COR-L47 (cell line): ENCODE measurements around the gene R3HDM2.
"Not testable (repeated sequence)": the region's sequence is repeated elsewhere in the genome, so short reads cannot be mapped to it uniquely, and the experiment has no call there.

Source experiments
- DNase-seq: peaks from one replicate; lab custom pipeline; 2025; lab: John Stamatoyannopoulos, UW

The R3HDM2 gene

DNA sequence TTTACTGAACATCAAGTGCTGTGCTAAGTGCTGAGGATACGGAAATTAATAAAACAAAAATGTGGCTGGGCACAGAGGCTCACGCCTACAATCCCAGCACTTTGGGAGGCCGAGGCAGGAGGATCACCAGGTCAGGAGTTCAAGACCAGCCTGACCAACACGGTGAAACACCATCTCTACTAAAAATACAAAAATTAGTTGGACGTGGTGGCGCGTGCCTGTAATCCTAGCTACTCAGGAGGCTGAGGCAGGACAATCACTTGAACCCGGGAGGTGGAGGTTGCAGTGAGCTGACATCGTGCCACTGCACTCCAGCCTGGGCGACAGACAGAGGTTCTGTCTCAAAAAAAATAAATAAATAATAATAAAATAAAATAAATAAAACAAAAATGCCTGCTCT lies 3.9 kb downstream of the R3HDM2 start:
- DNase-seq, result not testable (repeated sequence)

DNA sequence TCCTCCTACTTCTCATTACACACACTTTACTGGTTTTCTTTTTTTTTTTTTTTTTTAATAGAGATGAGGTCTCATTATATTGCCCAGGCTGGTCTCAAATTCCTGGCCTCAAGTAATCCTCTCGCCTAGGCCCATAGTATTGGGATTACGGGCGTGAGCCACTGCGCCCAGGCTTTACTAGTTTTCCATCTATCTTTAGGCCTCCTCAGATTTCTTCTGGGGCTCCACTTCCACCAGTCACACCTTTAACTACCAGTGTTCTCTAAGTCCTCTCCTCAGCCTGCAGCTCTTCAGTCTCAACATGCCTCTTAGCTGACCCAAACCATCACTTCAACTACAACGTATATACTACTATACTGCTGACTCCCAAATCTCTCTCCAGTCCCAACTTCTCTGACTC lies 10.4 kb downstream of the R3HDM2 start:
- no peak for DNase-seq

DNA sequence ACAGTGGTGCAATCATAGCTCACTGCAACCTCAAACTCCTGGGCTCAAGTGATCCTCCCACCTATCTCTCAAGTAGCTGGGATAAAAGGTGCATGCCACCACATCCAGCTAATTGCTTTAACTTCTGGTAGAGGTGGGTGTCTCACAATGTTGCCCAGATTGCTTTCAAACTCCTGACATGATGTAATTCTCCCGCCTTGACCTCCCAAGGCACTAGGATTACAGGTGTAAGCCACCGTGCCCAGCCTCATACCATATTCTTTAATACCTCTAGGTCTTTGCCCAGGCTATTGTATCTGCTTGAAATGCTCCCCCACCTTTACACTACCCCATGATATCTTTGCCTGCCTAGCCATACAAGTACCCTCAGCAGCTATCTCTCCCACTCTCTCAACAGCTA lies 11.3 kb downstream of the R3HDM2 start:
- no peak for DNase-seq

DNA sequence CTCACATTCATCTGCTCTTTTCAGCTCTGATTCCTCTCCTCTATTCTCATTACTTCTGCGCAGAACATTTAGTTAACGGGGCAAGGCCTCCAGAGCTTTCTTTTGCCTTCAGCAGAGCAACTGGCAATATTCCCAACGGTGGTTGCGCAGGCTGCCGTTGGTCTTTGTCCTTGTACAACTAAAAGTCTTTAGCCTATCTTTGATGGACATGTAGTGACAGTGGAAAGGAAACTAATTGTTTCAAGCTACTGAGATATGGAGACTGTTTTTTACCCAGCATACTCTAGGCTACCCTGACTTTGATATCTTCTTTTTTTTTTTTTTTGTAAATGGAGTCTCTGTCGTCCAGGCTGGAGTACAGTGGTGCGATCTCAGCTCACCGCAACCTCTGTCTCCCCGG lies 12.6 kb downstream of the R3HDM2 start:
- no peak for DNase-seq

DNA sequence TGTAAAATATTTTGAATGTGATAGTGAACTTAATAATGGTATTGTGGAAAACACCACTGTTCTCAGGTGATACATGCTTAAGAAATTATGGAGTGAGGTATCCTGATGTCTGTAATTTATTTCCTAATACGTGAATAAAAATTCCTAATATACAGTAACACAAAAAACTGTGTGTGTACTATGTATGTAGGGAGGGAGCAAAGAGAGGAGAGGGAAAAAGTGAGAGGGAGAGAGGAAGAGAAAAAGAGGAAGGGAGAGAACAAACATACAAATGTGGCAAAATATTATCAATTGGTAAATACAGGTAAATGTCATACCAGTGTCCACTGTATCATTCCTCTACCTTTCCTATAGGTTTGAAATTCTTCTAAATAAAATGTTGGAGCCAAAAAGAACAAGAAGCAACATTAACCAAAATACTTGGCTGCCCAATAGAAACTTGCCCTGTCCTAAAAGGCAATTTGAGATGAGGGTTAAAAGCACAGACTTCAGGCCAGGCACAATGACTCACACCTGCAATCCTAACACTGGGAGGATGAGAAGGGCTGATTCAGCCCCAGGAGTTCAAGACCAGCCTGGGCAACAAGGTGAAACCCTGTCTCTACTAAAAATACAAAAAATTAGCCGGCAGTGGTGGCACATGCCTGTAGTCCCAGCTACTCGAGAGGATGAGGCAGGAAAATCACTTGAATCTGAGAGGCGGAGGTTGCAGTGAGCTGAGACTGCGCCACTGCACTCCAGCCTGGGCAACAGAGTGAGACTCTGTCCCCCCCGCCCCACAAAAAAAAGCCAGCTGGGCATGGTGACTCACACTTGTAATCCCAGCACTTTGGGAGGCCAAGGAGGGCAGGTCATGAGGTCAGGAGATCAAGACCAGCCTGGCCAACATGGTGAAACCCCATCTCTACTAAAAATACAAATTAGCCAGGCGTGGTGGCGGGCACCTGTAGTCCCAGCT lies 14.5 kb downstream of the R3HDM2 start:
- no peak for DNase-seq

DNA sequence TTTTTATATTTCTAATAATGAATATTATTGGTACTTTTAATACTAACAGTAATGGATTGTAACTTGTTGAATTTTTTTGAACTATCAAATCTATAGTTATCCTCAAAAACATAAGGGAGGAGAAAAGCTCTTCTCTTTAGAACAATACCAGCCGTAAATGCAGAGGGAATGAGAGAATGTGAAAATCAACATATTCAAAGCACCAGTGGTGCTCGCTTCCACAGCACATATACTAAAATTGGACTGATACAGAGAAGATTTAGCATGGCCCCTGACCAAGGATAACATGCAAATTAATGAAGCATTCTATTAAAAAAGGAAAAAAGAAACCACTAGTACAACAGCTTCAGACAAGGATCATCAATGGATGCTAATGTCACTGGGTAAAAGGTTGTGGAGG lies 15.8 kb downstream of the R3HDM2 start:
- DNase-seq, result no peak

DNA sequence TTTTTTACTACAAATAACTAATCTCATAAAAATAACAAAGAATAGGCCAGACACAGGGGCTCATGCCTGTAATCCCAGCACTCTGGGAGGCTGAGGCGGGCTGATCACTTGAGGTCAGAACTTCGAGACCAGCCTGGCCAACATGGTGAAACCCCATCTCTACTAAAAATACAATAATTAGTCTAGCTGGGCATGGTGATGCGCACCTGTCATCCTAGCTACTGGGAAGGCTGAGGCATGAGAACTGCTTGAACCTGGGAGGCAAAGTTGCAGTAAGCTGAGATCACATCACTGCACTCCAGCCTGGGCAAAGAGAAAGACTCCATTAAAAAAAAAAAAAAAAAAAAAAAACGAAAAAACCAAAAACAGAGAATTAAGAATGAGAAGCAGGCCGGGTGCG lies 16.7 kb downstream of the R3HDM2 start:
- DNase-seq, result not testable (repeated sequence)

DNA sequence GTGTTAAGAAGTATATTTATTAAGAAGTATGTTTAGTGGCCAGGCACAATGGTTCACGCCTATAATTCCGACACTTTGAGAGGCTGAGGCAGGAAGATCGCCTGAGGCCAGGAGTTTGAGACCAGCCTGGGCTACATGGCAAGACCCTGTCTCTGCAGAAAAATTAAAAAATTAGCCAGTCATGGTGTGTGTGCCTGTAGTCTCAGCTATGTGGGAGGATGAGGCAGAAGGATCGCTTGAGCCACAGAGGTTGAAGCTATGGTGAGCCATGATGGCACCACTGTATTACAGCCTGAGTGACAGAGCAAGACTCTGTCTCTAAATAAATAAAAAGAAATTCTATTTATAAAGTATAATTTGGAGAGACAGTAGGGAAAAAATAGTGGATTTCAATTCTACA lies 20.3 kb downstream of the R3HDM2 start:
- no peak for DNase-seq

DNA sequence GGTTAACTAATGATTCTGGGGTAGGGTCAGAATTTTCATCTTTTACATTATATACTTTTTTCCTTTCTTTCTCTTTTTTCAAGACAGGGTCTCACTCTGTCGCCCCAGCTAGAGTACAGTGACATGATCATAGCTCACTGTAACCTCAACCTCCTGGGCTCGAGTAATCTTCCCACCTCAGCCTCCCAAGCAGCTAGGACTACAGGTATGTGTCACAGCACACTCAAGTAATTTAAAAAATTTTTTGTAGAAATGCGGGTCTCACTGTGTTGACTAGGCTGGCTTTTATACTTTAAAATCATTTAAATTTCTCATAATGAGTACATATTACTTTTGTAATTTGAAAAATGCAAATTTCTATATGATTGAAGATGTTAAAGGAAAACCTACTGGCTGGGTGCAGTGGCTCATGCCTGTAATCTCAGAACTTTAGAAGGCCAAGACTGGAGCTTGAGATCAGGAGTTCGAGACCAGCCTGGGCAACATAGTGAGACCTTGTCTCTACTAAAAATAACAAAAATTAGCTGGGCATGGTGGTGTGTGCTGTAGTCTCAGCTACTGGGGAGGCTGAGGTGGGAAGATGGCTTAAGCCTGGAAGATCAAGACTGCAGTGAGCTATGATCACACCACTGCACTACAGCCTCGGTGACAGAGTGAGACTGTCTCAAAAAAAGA lies 25.7 kb downstream of the R3HDM2 start:
- DNase-seq, result no peak

DNA sequence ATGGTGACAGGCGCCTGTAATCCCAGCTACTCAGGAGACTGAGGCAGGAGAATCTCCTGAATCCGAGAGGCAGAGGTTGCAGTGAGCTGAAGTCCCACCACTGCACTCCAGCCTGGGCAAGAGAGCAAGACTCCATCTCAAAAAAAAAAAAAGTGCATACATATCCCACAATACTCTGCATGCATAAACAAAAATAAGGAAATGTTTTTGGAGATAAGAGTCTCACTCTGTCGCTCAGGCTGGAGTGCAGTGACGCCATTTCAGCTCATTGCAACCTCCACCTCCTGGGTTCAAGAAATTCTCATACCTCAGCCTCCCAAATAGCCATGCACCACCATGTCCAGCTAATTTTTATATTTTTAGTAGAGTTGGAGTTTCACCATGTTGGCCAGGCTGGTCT lies 28.7 kb downstream of the R3HDM2 start:
- not testable (repeated sequence) for DNase-seq

DNA sequence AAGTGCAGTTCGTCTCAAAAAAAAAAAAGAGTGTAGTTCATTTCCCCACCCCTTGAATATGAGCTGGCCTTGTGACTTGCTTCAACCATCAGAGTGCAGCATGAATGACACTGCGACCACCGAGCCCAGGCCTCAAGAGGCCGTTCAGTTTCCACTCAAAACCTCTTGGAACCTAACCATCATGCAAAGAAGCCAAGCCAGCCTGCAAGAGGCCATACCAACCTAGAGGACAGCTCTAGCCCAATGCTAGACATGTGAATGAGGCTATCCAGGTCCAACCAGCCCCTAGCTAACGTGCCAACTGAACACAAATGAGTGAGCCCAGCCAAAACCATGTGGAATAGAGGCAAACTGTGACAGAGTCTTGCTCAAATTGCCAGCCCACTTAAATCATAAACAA lies 29.7 kb downstream of the R3HDM2 start:
- DNase-seq, result no peak

DNA sequence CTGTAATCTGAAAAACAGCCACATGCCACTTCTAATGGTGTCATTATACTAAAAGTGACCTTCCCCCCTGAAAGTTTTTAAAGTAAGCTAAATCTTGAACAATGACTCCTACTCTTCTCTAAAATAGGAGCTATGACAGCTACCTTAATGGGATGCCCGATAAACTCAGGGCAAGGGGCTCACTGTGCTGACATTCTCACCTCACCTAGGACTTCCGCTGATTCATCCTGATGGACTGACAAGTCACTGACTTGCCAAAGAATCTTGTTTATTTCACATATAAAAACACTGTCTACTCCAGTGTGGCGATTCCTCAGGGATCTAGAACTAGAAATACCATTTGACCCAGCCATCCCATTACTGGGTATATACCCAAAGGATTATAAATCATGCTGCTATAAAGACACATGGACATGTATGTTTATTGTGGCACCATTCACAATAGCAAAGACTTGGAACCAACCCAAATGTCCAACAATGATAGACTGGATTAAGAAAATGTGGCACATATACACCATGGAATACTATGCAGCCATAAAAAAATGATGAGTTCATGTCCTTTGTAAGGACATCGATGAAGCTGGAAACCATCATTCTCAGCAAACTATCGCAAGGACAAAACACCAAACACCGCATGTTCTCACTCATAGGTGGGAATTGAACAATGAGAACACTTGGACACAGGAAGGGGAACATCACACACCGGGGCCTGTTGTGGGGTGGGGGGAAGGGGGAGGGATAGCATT lies 31.0 kb downstream of the R3HDM2 start:
- DNase-seq, result not testable (repeated sequence)

DNA sequence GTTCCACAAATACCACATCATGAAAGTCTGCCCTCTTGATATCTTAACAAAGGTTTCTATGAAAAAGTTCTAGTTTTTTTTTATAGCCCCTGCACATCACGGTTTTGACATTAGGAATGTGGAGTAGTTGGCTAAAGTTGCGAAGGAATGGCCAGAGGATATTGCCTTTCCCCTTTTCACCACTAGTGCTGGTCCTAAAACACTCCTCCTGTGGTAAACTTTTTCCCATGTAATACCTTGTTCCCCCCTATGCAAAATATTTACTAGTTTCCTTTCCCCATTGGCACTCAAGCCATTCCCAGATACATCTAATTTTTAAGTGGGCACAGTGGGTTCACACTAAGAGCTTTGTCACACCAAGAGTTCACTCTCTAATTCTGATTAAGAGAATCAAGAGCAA lies 33.4 kb downstream of the R3HDM2 start:
- DNase-seq, result no peak

DNA sequence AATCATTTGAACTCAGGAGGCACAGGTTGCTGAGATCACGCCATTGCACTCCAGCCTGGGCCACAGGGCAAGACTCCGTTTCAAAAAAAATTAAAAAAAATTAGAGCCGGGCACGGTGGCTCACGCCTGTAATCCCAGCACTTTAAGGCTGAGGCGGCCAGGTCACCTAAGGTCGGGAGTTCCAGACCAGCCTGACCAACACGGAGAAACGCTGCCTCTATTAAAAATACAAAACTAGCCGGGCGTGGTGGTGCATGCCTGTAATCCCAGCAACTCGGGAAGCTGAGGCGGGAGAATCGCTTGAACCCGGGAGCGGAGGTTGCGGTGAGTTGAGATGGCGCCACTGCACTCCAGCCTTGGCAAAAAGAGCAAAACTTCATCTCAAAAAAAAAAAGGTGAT lies 35.7 kb downstream of the R3HDM2 start:
- no peak for DNase-seq

DNA sequence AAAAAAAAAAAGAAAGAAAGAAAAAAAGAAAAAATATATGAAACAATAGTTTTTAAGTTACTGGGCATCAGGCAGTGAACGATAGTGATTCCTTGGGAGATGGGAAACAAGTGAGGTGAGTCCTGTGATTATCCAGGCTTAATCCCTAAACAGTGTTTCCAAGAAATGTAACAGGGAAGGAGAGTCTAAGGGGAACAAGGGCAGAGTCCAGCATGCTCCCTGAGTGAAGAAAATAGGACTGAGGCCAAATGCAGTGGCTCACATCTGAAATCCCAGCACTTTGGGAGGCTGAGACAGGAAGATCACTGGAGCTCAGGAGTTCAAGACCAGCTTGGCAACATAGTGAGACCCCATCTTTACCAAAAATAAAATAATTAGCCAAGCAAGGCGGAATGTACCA lies 40.7 kb downstream of the R3HDM2 start:
- no peak for DNase-seq

DNA sequence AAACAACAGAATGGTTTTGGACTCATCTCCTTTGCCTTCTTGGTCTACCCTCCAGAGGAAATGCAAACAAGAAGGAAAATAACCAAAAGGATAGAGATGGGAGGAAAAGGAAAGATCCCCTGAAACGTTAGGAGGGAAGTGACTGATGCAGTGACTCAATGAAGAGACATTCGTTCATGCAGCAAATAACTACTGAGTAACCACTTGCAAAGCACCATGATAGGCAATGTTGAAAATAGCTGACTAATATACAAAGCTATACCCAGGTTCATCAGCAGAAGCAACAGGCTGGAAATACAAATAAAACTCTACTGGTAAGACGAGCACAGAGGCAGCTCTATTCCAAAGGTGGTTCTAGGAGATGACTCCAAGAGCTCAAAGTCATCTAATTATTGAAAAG lies 41.8 kb downstream of the R3HDM2 start:
- no peak for DNase-seq

DNA sequence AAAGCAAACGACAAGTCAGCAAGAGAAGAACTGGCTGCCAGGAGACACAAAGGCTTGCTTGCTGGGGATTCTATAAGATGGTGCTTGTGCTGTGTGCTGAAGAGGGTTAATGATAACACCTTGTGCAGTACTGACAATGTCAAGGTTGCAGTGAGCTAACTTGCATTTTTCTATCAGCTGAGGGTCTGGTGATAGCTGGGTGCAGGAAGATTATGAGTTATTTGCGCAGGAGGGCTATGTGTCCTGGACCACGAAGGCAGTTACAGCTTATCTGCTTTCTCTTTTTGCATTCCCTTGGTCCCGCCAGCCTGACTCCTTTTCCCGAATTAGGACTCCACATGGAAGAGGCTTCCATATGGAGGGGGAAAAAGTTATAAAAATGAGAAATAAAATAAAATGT lies 42.4 kb downstream of the R3HDM2 start:
- no peak for DNase-seq

DNA sequence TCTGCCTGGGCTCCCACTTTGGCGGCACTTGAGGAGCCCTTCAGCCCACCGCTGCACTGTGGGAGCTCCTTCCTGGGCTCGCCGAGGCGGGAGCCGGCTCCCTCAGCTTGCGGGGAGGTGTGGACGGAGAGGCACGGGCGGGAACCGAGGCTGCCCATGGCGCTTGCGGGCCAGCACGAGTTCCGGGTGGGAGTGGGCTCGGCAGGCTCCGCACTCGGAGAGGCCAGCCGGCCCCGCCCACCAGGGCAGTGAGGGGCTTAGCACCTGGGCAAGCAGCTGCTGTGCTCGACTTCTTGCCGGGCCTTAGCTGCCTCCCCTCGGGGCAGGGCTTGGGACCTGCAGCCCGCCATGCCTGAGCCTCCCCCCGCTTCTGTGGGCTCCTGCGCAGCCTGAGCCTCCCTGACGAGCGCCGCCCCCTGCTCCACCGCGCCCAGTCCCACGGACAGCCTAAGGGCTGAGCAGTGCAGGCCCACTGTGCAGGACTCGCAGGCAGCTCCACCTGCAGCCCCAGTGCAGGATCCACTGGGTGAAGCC lies 44.6 kb downstream of the R3HDM2 start:
- no peak for DNase-seq

DNA sequence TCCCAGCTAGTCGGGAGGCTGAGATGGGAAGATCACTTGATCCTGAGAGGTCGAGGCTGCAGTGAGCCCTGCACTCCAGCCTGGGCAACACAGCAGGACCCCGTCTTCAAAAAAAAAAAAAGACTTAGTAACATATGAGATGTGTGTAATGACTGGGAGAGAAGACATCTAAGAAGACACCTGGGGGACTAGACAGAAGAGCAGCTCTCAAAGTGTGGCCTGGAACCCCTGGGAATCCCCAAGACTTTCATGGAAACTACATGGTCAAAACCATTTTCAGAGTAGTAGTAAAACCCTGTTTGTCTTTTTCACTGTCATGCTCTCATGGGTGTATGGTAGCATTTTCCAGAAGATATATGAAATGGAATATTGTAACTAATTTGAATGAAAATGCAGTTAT lies 45.3 kb downstream of the R3HDM2 start:
- DNase-seq, result no peak

DNA sequence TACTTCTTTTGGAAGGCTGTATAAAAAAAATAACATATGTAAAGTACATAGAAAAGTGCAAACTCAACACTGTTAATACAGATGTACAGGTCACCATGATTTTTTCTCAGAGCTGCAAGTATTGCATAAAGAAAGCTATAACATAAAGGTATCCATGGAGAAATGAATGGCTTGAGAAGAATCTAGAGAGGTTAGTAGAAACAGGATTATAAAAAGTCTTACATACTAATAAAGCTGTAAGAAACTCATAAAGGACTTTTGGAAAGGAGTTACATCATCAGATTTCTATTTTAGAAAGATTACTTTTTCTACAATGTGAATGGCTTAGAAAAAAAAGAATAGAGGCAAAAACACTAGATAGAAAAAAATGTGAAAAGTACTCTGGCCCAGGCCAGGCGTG lies 46.4 kb downstream of the R3HDM2 start:
- DNase-seq, result no peak

DNA sequence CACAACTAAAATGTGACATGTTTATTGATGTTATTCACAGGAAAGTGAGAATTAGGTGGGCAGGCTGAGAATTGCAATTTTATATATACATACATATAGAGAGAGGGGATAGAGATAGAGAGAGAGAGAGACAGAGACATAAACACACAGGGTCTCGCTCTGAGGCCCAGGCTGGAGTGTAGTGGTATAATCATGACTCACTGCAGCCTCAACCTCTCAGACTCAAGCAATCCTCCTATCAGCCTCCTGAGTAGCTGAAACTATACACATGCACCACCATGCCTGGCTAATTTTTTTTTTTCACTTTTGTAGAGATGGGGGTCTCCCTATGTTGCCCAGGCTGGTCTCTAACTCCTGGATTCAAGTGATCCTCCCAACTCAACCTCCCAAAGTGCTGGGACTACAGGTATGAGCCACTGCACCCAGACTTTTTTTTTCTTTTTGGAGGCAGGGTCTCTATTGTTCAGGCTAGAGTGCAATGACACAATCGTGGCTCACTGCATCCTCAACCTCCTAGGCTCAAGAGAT lies 49.1 kb downstream of the R3HDM2 start:
- no peak for DNase-seq

DNA sequence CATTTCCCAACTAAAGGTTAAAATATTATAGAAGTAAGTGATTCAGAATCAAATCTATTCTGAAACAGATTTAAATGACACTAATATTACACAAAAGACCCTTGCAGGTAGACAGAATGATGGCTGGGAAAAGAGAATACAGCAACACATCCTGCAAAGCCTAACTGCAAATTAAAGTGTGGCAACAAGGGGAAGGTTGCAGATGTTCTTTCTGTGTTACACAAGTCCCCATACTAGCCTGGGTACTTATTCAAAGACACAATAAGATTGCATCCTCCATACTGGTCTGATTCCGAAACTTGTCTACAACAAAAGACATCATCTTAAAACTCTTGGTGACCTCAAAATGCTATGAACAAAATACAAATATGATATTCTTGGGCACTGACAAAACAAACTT lies 50.5 kb downstream of the R3HDM2 start:
- no peak for DNase-seq
